Vagina (tissue), 2 donors: ENCODE results near the gene SYNJ1.

Experiments
- POLR2A ChIP-seq, 2 donors: fragments of 450-650 bp; IDR thresholded peaks; one replicate each; pipeline ENCODE4 v1.6.1; 2017; ENCODE audit warnings: antibody characterized with exemption in 2 of 2, mild to moderate bottlenecking in 2 of 2, moderate library complexity in 2 of 2
- POLR2AphosphoS5 ChIP-seq, 2 donors: sonication (generic); formaldehyde crosslinking; IDR thresholded peaks; one replicate each; pipeline ENCODE4 v1.9.0; 2017; ENCODE audit warnings: antibody characterized with exemption in 2 of 2, mild to moderate bottlenecking in 2 of 2, low read depth in 1 of 2; ENCODE audit not compliant: insufficient read depth in 1 of 2
- TF ChIP-seq, protein P1 (sequence below), 3 experiments: fragments of 450-650 bp in 2 of 3; fragments of 200-600 bp in 1 of 3; sonication (generic) in 1 of 3; IDR thresholded peaks; one replicate each; pipeline ENCODE4 v1.5.1; 2017 to 2019; ENCODE audit warnings: antibody characterized with exemption in 3 of 3, mild to moderate bottlenecking in 2 of 3, moderate library complexity in 2 of 3

DNA sequence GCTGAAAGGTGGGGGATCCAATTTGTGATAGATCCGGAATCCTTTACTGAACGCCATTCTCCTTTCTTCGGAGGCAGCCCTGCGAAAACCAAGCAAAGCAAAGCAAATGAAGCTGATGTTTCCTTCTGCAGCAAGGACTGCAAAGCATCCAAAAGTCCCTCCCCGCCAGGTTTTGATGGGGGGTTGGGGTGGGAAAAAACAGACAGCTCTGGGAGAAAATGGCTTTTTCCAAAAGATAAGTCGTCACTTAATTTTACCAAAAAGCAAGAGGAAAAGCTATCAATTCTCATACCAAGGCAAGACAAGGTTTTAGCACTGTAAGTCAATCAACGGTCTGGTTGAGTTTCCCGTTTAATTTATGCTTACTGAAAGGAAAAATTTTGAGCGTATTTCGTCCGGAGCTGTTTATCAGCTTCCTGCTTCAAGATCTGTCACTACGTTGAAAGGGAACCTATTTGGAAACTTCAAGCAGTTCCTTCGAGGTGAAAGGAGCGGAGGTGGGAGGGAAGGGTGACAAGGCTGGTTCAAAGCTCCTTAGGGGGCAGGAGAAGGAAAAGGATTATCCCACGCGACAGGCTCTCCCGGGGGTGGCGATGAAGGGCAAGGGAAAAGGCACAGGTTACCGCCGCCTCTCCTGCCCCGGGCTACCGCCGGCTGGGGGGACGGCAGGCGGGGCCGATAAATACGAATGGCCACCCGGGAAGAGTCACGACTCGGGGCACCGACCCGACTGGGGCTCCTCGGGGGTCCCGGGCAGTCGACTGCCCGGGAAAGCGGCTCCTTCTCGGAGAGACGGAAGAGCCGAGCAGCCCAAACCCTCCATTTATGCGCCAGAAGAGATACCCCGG, 750 bp downstream of the SYNJ1 start:
- no peak for TF ChIP-seq POLR2A (IDR thresholded peaks at IDR 0.05)
- no peak for TF ChIP-seq POLR2AphosphoS5 (IDR thresholded peaks at IDR 0.05; ENCODE audit: insufficient read depth in 1 of 2, low read depth in 1 of 2)
- TF ChIP-seq, protein P1, sequence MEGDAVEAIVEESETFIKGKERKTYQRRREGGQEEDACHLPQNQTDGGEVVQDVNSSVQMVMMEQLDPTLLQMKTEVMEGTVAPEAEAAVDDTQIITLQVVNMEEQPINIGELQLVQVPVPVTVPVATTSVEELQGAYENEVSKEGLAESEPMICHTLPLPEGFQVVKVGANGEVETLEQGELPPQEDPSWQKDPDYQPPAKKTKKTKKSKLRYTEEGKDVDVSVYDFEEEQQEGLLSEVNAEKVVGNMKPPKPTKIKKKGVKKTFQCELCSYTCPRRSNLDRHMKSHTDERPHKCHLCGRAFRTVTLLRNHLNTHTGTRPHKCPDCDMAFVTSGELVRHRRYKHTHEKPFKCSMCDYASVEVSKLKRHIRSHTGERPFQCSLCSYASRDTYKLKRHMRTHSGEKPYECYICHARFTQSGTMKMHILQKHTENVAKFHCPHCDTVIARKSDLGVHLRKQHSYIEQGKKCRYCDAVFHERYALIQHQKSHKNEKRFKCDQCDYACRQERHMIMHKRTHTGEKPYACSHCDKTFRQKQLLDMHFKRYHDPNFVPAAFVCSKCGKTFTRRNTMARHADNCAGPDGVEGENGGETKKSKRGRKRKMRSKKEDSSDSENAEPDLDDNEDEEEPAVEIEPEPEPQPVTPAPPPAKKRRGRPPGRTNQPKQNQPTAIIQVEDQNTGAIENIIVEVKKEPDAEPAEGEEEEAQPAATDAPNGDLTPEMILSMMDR (IDR thresholded peaks at IDR 0.05): no peak
